ENCODE data around the gene ZDHHC7. TPM values are rescaled to one million over a fixed set of nuclear protein-coding genes. Genes with fewer than 3 reads are reported as not detected.

The ZDHHC7 gene
- total and polyA plus RNA-seq, 9 of the 15 experiments (the other 6 are each of a cell fraction or from before 2014, with no cell fraction given) = 1.7 to 49.7 (median 37.4) TPM

DNA sequence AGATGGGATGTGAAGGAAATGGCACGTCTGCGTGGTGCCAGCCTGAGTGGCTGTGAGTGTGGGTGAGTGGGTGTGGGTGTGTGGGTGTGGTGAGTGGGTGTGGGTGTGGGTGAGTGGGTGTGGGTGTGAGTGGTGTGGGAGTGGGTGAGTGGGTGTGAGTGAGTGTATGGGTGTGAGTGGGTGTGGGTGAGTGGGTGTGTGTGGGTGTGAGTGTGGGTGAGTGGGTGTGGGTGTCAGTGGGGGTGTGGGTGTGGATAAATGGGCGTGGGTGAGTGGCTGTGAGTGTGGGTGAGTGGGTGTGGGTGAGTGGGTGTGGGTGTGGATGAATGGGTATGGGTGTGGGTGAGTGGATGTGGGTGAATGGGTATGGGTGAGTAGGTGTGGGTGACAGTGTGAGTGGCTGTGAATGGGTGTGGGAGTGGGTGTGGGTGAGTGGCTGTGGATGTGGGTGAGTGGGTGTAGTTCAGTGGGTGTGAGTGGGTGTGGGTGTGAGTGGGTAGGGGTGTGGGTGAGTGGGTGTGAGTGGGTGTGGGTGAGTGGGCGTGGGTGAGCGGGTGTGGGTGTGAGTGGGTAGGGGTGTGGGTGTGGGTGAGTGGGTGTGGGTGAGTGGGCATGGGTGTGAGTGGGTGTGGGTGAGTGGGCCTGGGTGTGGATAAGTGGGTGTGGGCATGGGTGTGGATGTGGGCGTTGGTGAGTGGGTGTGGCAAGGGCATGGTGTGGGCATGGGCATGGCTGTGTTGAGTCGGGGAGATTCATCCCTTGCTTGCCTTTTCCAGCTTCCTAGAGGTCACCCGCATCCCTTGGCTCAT, 80.8 kb downstream of the ZDHHC7 start (continued):
- TF ChIP-seq XRCC5 (IDR thresholded peaks at IDR 0.05; ENCODE audit: low read depth, low read length) (peak; percentile 46; the same call in 1 of the 2 replicates), MTA2 (IDR thresholded peaks at IDR 0.05; ENCODE audit: low read depth) (peak; percentile 50), LARP7 (IDR thresholded peaks at IDR 0.05) (peak; percentile 44; the same call in 1 of the 2 replicates), HMG20A (CRISPR knock-in tag; conservative IDR thresholded peaks at IDR 0.05) (no peak), HLTF (IDR thresholded peaks at IDR 0.05) (no peak), TRIM24 (IDR thresholded peaks at IDR 0.05) (peak; percentile 90 to 97; a peak in 3 of 4 replicates)

DNA sequence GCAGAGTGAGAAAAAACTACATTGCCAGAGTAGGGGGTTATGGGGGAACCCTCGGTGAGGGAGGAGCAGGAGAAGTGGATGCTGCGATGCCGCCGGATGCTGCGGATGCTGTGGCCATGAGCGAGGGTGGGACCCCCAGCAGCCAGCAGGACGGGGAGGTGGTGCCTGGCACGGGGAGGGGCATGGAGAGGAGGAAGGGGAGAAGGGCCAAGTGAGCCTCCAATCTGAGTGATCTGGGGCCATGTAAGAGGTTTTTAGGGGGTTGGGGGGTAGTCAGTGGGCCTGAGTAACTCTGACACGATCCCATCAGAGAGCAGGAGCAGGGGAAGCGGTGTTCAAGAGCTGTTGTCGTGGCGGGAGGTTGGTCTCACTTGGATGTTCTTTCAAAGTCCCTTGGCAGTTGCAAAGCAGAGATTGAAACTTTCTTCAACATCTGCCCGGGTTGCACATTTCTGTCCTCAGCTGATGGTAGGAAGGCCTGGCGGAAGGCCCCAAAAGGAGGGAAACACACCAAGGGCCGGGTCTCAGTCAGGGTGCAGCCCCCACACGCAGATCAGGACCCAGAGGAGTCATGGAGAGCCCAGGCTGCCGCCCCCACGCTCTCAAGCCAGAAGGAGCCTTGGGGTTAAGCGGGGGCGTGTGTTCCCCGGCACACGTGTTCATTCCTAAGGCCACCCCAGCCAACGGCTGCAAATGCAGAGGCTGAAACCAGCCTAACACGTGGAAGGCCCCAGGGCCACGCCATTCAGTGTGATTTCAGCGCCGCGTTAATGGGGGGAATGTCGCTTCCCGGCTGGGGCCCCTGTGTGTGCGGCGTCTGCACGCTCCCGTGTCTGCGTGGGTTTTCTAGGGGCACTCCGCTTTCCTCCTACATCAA, 81.7 kb downstream of the ZDHHC7 start:
- CTCF ChIA-PET (ENCODE audit: low intra/inter-chr PET ratio) = interaction anchor here (0.7 to 1.3 kb wide), 2 partner anchors 21 to 22 kb away, joined by 3 to 5 read pairs; no protein-coding TSS in a partner anchor
- Histone ChIP-seq H4K20me1 (replicated peaks; ENCODE audit: control insufficient read depth, insufficient read depth, low read length) (peaks cover 5% of the 10 kb centered on the region; the same call in 1 of the 2 replicates), H3K9me3 (replicated peaks; ENCODE audit: control insufficient read depth, insufficient read depth, low read depth, low read length) (no peaks in the 10 kb centered on the region), H3K27ac (ENCODE audit: extremely low read depth, low read depth, low read length) (0 out of 3 replicates have a peak overlapping the region, but pooled peaks have one; percentile 3), H2AFZ (ENCODE audit: low read depth, low read length) (peak overlapping the region; percentile 49), H3K79me2 (ENCODE audit: control insufficient read depth, insufficient read depth, low read length) (no peaks in the 10 kb centered on the region), H3K36me3 (ENCODE audit: control insufficient read depth, insufficient read depth, low read length) (no peaks in the 10 kb centered on the region), H3K4me2 (ENCODE audit: insufficient read depth, low read length) (no peak overlapping the region), H3K4me3 (no peak overlapping the region), H3K27me3 (ENCODE audit: control insufficient read depth in 2 of 2, insufficient read depth in 2 of 2, low read length in 2 of 2) (peaks cover 14 to 27% of the 10 kb centered on the region in 2 experiments; a peak in 3 of 5 replicates), H3K9ac (ENCODE audit: insufficient read depth in 1 of 2, low read depth in 2 of 2, low read length in 2 of 2) (peak overlapping the region in 1 of 2 experiments; percentile 66; a peak in 2 of 4 replicates), H3K4me1 (replicated peaks in 1 of 2; ENCODE audit: control insufficient read depth in 2 of 2, insufficient read depth in 2 of 2, low read length in 2 of 2) (peaks cover 8 to 56% of the 10 kb centered on the region in 2 experiments), H3K9me1 (ENCODE audit: control insufficient read depth, insufficient read depth, low read length) (peaks cover 6% of the 10 kb centered on the region)
- peak; percentile 68 to 90 (median 80) for DNase-seq (ENCODE audit: extremely low read depth in 1 of 4, low spot score in 3 of 4)
- no TSS peak for BruUV-seq (replicated peaks)
- peak; percentile 74 for FAIRE-seq
- intact Hi-C loops (cut with micrococcal nuclease) = loop anchor here (5.0 kb wide), 1 partner anchor 158 kb away; no protein-coding TSS in a partner anchor
- POLR2A ChIA-PET = interaction anchor here (0.8 kb wide), 1 partner anchor 20 kb away, joined by 4 read pairs; no protein-coding TSS in a partner anchor
- ATAC-seq = peak; percentile 60
- in situ Hi-C loops (cut with MboI) = loop anchor here (5.0 kb wide), 1 partner anchor 43 kb away; no protein-coding TSS in a partner anchor
- WGBS (ENCODE audit: insufficient coverage, low coverage, missing lambda C conversion rate) = 41% methylated on average over 35 of the region's 36 CpGs
- no peak for TF ChIP-seq ZNF79 (CRISPR knock-in tag; IDR thresholded peaks at IDR 0.05; ENCODE audit: low read depth)
- no peak for TF ChIP-seq NFIX (CRISPR knock-in tag; IDR thresholded peaks at IDR 0.05; ENCODE audit: low read depth)
- no peak for TF ChIP-seq ZNF717 (CRISPR knock-in tag; IDR thresholded peaks at IDR 0.05)
- no peak for TF ChIP-seq MTA3 (IDR thresholded peaks at IDR 0.05; ENCODE audit: borderline replicate concordance)
- TF ChIP-seq ZNF134 (CRISPR knock-in tag; conservative IDR thresholded peaks at IDR 0.05) = no peak
- no peak for TF ChIP-seq ETV5 (CRISPR knock-in tag; IDR thresholded peaks at IDR 0.05; ENCODE audit: low read depth)
- no peak for TF ChIP-seq HNRNPUL1 (IDR thresholded peaks at IDR 0.05; ENCODE audit: low read length)
- no peak for TF ChIP-seq JUN (IDR thresholded peaks at IDR 0.05; ENCODE audit: borderline replicate concordance, low read depth, low read length)
- TF ChIP-seq JUN (CRISPR knock-in tag; IDR thresholded peaks at IDR 0.05; ENCODE audit: borderline replicate concordance) = no peak
- no peak for TF ChIP-seq MEF2A (IDR thresholded peaks at IDR 0.05; ENCODE audit: control insufficient read depth, low read depth, low read length)
- no peak for TF ChIP-seq EHMT2 (IDR thresholded peaks at IDR 0.05)
- no peak for TF ChIP-seq ZNF274 (IDR thresholded peaks at IDR 0.05; ENCODE audit: borderline replicate concordance, low read depth, low read length)

Data from K562 (cell line).